ENCODE data around the gene NDUFAF7.
"Not testable (repeated sequence)": the region's sequence is repeated elsewhere in the genome, so short reads cannot be mapped to it uniquely, and the experiment has no call there.

The NDUFAF7 gene

GRCh38 chr2:37231241-37232130 lies at the start of gene NDUFAF7, which contains the start of gene CEBPZ:
Gene NDUFAF7, plus strand, starts transcription at chr2:37231658. Its CDS starts 48 bp downstream, at chr2:37231706.
Gene CEBPZ, minus strand, starts transcription at chr2:37231596. Its CDS starts 29 bp downstream, at chr2:37231567.
- DNase-seq, result peak; percentile 89

GRCh38 chr2:37181726-37182684 lies 49.5 kb upstream of the NDUFAF7 start:
- DNase-seq, result no peak

GRCh38 chr2:37188570-37188969 lies 42.9 kb upstream of the NDUFAF7 start, which contains the start of gene SULT6B1:
Gene SULT6B1, minus strand, starts transcription at chr2:37188670. Its CDS starts 30 bp downstream, at chr2:37188640.
- DNase-seq, result no peak

- peak in 1 of 2 donors; percentile 25 for DNase-seq
These were observed 41.9 kb upstream of the NDUFAF7 start for GRCh38 chr2:37189452-37190153.

GRCh38 chr2:37190290-37190689 lies 41.2 kb upstream of the NDUFAF7 start:
- no peak for DNase-seq

GRCh38 chr2:37191253-37191652 lies 40.2 kb upstream of the NDUFAF7 start:
- DNase-seq, result no peak

GRCh38 chr2:37191747-37192146 lies 39.7 kb upstream of the NDUFAF7 start:
- DNase-seq, result no peak

GRCh38 chr2:37192551-37192950 lies 38.9 kb upstream of the NDUFAF7 start:
- DNase-seq, result no peak

GRCh38 chr2:37195862-37196319 lies 35.6 kb upstream of the NDUFAF7 start:
- DNase-seq, result not testable (repeated sequence)

- peak; percentile 92 to 95 for DNase-seq
These were observed 34.9 kb upstream of the NDUFAF7 start, which contains the start of gene CEBPZOS for GRCh38 chr2:37196320-37197195. Gene CEBPZOS, plus strand, starts transcription at chr2:37196496. Its CDS starts 3,209 bp downstream, at chr2:37199705.

GRCh38 chr2:37198681-37199065 lies 32.8 kb upstream of the NDUFAF7 start:
- no peak for DNase-seq

GRCh38 chr2:37201208-37201607 lies 30.2 kb upstream of the NDUFAF7 start:
- no peak for DNase-seq

GRCh38 chr2:37201766-37202165 lies 29.7 kb upstream of the NDUFAF7 start:
- peak in 1 of 2 donors; percentile 31 for DNase-seq

- DNase-seq, result no peak
These were observed 27.8 kb upstream of the NDUFAF7 start for GRCh38 chr2:37203708-37204107.

GRCh38 chr2:37205071-37205661 lies 26.3 kb upstream of the NDUFAF7 start:
- DNase-seq, result not testable (repeated sequence)

GRCh38 chr2:37205689-37206341 lies 25.6 kb upstream of the NDUFAF7 start:
- no peak for DNase-seq

- not testable (repeated sequence) for DNase-seq
These were observed 24.7 kb upstream of the NDUFAF7 start for GRCh38 chr2:37206760-37207159.

- DNase-seq, result no peak
These were observed 20.2 kb upstream of the NDUFAF7 start for GRCh38 chr2:37211212-37211611.

- DNase-seq, result no peak
These were observed 19.5 kb upstream of the NDUFAF7 start for GRCh38 chr2:37211939-37212338.

GRCh38 chr2:37215250-37215649 lies 16.2 kb upstream of the NDUFAF7 start:
- no peak for DNase-seq
